GM18519 (cell line): ENCODE data around the gene RARA.
A peak's percentile ranks its signal among the peaks of the same experiment; 100 is the strongest.

Experiments used
- ATAC-seq: cut with Tn5 transposase; IDR thresholded peaks from one replicate; pipeline ENCODE4 v1.9.1; 2021; ENCODE audit warnings: mild to moderate bottlenecking, moderate library complexity; ENCODE audit not compliant: unreplicated experiment, low FRiP score

Gene RARA

DNA sequence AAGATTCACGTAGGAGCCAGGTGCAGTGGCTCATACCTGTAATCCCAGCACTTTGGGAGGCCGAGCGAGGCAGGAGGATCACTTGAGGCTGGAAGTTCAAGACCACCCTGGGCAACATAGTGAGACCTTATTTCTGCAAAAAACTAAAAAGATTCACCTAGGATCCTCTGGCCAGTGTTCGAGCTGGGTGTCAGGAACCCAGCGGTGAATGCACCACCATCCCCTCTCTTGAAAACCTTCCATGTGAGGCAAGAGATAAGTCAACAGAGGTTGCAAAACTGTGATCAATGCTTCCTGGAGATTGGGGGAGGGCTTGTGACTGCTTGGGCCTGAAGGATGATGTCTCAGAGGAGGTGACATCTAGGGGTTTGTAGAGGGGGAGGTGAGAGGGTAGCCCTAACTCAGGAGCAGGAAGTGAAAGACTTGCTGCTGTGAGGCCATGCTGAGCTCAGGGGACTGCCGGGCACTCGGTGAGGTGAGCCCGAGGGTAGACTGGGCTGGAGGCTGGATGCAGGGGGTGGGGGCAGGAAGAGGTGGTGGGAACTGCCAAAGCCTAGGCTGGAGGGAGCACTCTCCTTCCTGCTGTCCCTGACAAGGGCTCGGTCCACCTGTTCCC lies 43.9 kb downstream of the RARA start:
- ATAC-seq = no peak

GRCh38 chr17:40354221-40355122 lies 45.5 kb downstream of the RARA start:
- no peak for ATAC-seq

DNA sequence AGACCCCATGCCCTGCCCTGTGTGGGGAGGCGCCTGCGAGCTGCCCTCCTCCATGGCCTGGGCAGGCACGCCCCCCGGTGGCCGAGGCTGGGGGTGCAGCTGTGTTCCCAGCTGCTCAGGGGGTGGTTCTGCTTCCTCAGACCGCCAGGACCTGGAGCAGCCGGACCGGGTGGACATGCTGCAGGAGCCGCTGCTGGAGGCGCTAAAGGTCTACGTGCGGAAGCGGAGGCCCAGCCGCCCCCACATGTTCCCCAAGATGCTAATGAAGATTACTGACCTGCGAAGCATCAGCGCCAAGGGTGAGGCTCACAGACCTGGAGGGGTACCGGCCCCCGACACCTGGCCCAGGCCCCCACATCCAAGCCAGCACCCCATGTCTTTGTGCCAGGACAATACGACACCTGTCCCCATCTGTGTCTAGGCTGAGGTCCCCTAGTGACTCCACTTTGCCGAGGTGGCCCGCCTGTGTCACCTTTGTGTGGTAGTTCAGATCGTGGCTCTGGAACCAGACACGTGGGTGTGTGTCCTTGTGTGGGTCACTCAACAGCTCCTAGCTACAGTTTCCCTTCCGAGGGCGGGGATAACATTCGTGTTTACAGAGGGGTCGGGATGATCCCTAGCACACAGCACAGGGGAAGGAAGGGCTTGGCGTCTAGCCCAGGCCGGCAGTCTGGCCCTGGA lies 46.3 kb downstream of the RARA start:
- no peak for ATAC-seq

DNA sequence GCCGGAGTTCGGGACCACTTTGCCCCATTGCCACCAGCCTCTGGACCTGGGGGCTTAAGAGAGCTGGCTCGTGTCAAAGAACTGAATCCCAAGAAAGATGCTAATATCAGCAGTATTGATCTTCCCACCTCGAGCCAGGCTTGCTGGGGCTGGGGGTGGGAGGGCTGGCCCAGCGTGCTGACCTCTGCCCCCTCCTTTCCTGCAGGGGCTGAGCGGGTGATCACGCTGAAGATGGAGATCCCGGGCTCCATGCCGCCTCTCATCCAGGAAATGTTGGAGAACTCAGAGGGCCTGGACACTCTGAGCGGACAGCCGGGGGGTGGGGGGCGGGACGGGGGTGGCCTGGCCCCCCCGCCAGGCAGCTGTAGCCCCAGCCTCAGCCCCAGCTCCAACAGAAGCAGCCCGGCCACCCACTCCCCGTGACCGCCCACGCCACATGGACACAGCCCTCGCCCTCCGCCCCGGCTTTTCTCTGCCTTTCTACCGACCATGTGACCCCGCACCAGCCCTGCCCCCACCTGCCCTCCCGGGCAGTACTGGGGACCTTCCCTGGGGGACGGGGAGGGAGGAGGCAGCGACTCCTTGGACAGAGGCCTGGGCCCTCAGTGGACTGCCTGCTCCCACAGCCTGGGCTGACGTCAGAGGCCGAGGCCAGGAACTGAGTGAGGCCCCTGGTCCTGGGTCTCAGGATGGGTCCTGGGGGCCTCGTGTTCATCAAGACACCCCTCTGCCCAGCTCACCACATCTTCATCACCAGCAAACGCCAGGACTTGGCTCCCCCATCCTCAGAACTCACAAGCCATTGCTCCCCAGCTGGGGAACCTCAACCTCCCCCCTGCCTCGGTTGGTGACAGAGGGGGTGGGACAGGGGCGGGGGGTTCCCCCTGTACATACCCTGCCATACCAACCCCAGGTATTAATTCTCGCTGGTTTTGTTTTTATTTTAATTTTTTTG lies 47.1 kb downstream of the RARA start:
- no peak for ATAC-seq

DNA sequence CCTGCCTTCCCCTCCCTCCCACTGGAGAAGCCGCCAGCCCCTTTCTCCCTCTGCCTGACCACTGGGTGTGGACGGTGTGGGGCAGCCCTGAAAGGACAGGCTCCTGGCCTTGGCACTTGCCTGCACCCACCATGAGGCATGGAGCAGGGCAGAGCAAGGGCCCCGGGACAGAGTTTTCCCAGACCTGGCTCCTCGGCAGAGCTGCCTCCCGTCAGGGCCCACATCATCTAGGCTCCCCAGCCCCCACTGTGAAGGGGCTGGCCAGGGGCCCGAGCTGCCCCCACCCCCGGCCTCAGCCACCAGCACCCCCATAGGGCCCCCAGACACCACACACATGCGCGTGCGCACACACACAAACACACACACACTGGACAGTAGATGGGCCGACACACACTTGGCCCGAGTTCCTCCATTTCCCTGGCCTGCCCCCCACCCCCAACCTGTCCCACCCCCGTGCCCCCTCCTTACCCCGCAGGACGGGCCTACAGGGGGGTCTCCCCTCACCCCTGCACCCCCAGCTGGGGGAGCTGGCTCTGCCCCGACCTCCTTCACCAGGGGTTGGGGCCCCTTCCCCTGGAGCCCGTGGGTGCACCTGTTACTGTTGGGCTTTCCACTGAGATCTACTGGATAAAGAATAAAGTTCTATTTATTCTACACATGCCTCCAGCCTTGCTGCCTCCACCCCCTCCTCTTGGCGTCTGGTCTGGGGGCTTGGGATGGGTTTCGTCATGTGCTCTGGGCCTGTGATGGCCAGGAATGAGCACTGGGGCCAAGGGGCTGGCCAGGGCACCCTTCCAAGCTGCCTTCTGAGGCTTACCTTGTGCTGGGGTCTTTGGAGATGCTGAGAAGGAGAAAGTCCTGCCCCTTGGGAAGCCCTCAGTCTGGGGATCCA lies 48.3 kb downstream of the RARA start:
- ATAC-seq = no peak

- ATAC-seq = no peak
Observed at GRCh38 chr17:40358323-40359038, 49.5 kb downstream of the RARA start.

DNA sequence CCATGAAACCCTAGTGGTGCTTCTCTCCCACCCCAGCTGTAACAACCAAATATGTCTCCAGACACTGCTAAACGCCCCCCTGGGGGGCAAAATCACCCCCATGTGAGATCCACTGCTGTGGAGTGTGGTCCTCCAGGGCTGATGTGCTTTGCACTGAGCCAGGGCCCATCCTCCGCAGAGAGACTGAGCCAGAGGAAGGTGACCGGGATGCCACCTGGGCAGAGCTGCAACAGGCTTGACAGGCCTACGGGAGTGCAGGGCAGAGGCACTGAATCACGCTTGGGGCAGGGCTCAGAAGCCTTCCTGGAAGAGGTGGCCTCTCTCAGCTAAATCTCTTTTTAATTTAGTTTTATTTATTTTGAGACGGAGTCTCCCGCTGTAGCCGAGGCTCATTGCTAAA lies 51.1 kb downstream of the RARA start:
- ATAC-seq = no peak

GRCh38 chr17:40361063-40361924 lies 52.3 kb downstream of the RARA start:
- ATAC-seq = no peak

DNA sequence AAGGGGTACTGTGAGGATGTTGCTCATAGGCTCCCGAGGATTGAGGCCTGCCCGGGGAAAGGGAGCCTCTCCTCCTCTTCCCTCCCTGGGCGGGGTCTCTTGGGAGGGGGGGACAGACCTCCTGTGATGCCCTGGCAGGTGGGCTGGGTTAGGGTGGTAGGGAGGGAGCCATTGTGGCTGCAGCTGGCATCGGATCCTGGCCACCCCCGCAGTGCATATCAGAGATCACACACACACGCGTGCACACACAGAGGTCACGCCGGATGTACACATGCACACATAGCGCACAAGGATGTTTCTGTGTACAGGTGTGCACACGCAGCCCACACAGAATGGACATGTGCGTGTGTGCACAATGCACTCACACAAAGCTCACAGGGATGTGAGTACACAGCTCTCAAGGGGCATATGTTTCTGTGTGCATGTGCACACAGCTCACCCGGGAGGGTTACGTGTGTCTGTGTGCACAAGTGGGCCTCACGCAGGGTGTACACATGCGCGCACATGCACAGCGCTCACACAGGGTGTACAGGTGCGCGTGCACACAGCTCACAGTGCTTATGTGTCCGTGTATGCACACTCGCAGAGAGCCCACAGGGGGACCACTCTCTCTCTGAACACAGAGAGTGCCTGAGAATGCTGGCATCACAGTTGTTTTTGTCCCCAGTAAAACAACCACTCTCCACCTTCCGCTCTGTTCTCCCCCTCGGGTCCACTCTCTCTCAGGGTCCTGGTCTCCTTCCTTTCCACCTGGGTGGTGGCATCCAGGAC lies 53.1 kb downstream of the RARA start:
- no peak for ATAC-seq

- ATAC-seq = peak; percentile 45
Observed at GRCh38 chr17:40362696-40363110, 53.7 kb downstream of the RARA start.

DNA sequence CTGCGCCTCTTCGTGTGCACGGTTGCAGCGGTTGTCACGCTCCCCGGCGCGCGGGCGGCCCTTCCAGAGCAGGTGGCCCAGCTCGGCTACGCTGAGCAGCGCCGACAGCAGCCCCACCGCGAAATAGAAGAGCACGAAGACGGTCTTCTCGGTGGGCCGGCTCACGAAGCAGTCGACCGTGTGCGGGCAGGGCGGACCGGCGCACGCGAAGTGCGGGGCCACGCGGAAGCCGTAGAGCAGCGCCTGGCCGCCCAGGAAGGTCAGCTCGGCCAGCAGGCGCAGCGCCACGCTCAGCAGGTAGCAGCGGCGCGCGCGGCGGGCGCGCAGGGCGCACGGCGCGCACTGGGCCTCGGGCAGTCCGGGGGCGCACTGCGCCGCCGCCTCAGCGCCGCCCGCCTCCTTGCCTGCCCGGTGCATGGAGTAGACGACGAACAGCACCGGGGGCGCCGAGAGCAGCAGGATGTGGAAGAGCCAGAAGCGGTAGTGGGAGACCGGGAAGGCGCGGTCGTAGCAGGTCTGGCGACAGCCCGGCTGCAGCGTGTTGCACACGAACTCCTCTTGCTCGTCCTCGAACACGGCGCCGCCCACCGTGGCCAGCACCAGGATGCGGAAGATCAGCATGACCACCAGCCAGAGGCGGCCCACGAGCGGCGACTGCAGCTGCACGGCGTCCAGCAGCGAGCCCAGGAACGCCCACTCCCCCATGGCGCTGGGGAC lies 54.3 kb downstream of the RARA start:
- ATAC-seq = no peak

DNA sequence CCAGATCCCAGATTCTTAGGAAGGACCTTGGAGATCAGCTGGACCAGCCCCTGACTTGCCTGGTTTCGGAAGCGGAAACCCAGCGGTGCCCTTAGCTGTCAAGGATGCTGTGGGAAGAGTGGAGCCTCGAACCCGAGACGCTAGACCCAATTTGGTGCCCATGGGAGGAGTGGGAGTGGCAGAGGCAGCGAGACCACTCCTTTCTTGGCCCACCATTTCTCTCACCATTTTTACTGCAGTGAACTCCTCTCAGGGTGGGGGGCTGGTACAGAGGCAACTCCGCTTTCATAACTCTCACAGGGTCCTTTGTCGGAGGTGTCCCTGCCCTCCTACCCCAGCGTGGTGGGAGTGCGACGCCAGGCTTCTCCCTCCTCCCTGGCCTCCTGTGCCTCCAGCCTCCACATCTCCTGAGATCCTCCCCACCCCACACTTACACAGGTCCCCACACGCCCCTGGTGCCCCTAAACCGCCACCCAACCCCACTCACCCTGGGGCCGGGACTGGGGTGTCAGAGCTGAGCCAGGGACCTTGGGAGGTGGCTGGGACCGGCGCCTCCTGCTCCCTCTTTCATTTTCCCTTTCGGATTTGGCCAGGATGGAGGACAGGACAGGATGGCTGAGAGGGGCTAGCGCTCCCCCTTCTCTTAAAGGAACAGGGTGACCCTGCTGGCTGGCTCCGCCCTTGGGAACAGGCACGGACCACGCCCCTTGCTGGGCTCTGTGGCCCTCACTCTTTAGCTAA lies 55.3 kb downstream of the RARA start, which contains the start of gene GJD3:
Gene GJD3 (minus strand): TSS at position 617 of the 741 bp plus-strand sequence. CDS start 922 bp downstream, outside the sequence.
- no peak for ATAC-seq

- ATAC-seq = no peak
Observed at GRCh38 chr17:40364906-40365305, 55.9 kb downstream of the RARA start.

DNA sequence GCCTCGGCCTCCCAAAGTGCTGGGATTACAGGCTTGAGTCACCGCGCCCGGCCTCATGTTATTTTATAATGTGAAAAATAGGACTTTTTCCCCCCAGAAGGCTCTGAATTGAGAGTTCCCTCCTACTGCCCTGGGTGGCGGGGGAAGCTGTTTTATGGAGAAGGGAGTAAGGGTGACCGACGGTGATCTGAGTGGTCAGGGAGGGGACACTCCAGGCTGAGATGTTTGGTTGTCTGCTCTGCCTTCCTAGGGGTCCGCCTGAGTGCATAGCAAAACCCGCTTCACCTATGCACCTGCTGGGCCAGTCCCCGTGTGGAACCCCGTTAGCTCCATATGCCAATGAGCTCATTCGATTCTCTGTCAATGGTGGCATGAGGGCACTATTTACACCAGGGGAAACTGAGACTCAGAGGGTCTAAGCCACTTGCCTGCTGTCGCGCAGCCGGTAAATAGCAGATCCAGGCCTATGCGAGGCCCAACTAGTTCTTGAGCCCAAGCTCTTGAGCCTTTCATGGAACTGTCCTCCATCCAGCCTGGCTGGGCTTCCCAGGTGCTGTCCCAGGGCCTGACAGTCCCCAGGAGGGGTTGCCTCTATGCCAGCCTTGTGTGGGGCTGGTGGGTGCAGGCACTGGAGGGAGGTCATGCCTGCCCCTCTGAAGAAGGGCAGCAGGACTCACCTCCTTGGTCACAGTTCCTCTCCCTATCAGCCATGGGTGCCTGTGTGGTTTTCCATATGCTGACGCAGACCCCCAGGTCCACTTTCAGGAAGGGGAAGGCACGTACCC lies 57.3 kb downstream of the RARA start:
- ATAC-seq = no peak
